Measurements from ENCODE around the gene SLC6A7. TPM values are rescaled to one million over a fixed set of nuclear protein-coding genes. Genes with fewer than 3 reads are reported as not detected.

Gene SLC6A7
- total and polyA plus RNA-seq, 2 donors from 2014 or later: not detected

GRCh38 chr5:150146862-150147601 is 42.8 kb upstream of the SLC6A7 start:
- FAIRE-seq (no peak), DNase-seq (peak in 3 of 5 donors; percentile 50 to 72 (median 55))
- Histone ChIP-seq H3K27ac (ENCODE audit: low read depth in 2 of 2, low read length in 2 of 2) (peak overlapping the region; percentile 51 to 69), H3K36me3 (ENCODE audit: control insufficient read depth in 2 of 3, insufficient read depth in 3 of 3, low read length in 3 of 3) (no peaks in the 10 kb centered on the region), H3K27me3 (ENCODE audit: control insufficient read depth, insufficient read depth, low read length) (no peaks in the 10 kb centered on the region), H3K4me1 (ENCODE audit: control insufficient read depth in 2 of 3, insufficient read depth in 2 of 3, low read depth in 1 of 3, low read length in 3 of 3) (peaks cover 0 to 25% (median 7%) of the 10 kb centered on the region in 3 donors), H3K4me3 (ENCODE audit: low read length in 3 of 3) (no peak overlapping the region), H3K9me3 (ENCODE audit: control insufficient read depth in 2 of 3, insufficient read depth in 1 of 3, low read length in 3 of 3) (no peaks in the 10 kb centered on the region), H3K9ac (ENCODE audit: low read length in 3 of 3) (no peak overlapping the region)
- TF ChIP-seq CTCF (IDR thresholded peaks at IDR 0.05; ENCODE audit: borderline replicate concordance, extremely low read depth, insufficient read depth): no peak
- intact Hi-C loops (cut with DNase I): no loop called here

DNA sequence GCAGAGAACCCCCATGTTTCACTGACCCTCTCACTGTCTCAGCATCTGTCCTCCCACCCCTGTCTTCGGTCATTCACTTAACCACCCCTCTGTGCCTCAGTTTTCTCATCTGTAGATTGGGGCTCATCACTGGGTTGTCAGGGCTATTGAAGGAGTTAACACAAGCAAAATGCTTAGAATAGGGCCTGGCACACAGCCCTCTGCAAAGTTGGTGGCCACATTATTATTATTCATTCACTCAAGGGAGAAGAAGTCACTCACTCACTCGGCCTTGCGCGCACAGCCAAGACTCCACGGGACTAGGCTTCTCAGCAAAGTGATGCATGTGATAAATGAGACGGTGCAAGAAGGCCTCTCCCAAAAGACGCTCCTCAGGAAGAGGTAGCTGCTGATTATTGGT is 42.2 kb upstream of the SLC6A7 start:
- no peak overlapping the region for H3K9ac ChIP-seq (ENCODE audit: low read length in 3 of 3)
- peaks cover 0 to 25% (median 3%) of the 10 kb centered on the region in 3 donors for H3K4me1 ChIP-seq (ENCODE audit: control insufficient read depth in 2 of 3, insufficient read depth in 2 of 3, low read depth in 1 of 3, low read length in 3 of 3)
- H3K27me3 ChIP-seq (ENCODE audit: control insufficient read depth, insufficient read depth, low read length): no peaks in the 10 kb centered on the region
- H3K27ac ChIP-seq (ENCODE audit: low read depth in 2 of 2, low read length in 2 of 2): peak overlapping the region; percentile 51 to 82
- FAIRE-seq (no peak), DNase-seq (no peak)
- H3K9me3 ChIP-seq (ENCODE audit: control insufficient read depth in 2 of 3, insufficient read depth in 1 of 3, low read length in 3 of 3): no peaks in the 10 kb centered on the region
- H3K36me3 ChIP-seq (ENCODE audit: control insufficient read depth in 2 of 3, insufficient read depth in 3 of 3, low read length in 3 of 3): no peaks in the 10 kb centered on the region
- no peak for TF ChIP-seq CTCF (IDR thresholded peaks at IDR 0.05; ENCODE audit: borderline replicate concordance, extremely low read depth, insufficient read depth)
- intact Hi-C loops (cut with DNase I): no loop called here
- no peak overlapping the region for H3K4me3 ChIP-seq (ENCODE audit: low read length in 3 of 3)

GRCh38 chr5:150148117-150148927 is 41.5 kb upstream of the SLC6A7 start:
- Histone ChIP-seq H3K4me1 (ENCODE audit: control insufficient read depth in 2 of 3, insufficient read depth in 2 of 3, low read depth in 1 of 3, low read length in 3 of 3) (peaks cover 0 to 25% (median 0%) of the 10 kb centered on the region in 3 donors), H3K27ac (ENCODE audit: low read depth in 2 of 2, low read length in 2 of 2) (peak overlapping the region; percentile 38 to 82), H3K36me3 (ENCODE audit: control insufficient read depth in 2 of 3, insufficient read depth in 3 of 3, low read length in 3 of 3) (no peaks in the 10 kb centered on the region), H3K4me3 (ENCODE audit: low read length in 3 of 3) (no peak overlapping the region), H3K9ac (ENCODE audit: low read length in 3 of 3) (no peak overlapping the region), H3K27me3 (ENCODE audit: control insufficient read depth, insufficient read depth, low read length) (no peaks in the 10 kb centered on the region), H3K9me3 (ENCODE audit: control insufficient read depth in 2 of 3, insufficient read depth in 1 of 3, low read length in 3 of 3) (no peaks in the 10 kb centered on the region)
- FAIRE-seq: no peak
- no peak for TF ChIP-seq CTCF (IDR thresholded peaks at IDR 0.05; ENCODE audit: borderline replicate concordance, extremely low read depth, insufficient read depth)
- intact Hi-C loops (cut with DNase I): no loop called here
- no peak for DNase-seq

All from kidney (tissue), 14 donors.